ENCODE data around the gene UBTD2. TPM values are rescaled to one million over a fixed set of nuclear protein-coding genes. Genes with fewer than 3 reads are reported as not detected.

The UBTD2 gene
- 12.4 and 13.2 TPM in 2 replicates for total RNA-seq

GRCh38 chr5:172283020-172283861, at the start of gene UBTD2:
Gene UBTD2 (minus strand): TSS chr5:172283764. CDS start chr5:172283665, 99 bp downstream.

GRCh38 chr5:172193872-172194271, 89.7 kb downstream of the UBTD2 start, which contains the start of gene EFCAB9:
Gene EFCAB9 (plus strand): TSS chr5:172194172. CDS start chr5:172194173, 1 bp downstream.

GRCh38 chr5:172188033-172188892, 95.3 kb downstream of the UBTD2 start, which contains the start of gene STK10:
Gene STK10 (minus strand): TSS chr5:172188224. CDS start chr5:172188042, 182 bp downstream.

Other genes with a start within 250 kb of the UBTD2 start
- 25.8 and 32.4 TPM in 2 replicates for gene STK10, start 95.5 kb downstream of the UBTD2 start, total RNA-seq
- gene EFCAB9, start 89.6 kb downstream of the UBTD2 start, total RNA-seq = not detected in 2 replicates
- gene SH3PXD2B, start 170.8 kb upstream of the UBTD2 start, total RNA-seq = 14.8 and 22.6 TPM in 2 replicates

Measured in hair follicular keratinocyte (primary cell).